ENCODE measurements around the gene OVAAL.
"Not testable (repeated sequence)": the region's sequence is repeated elsewhere in the genome, so short reads cannot be mapped to it uniquely, and the experiment has no call there.

OVAAL gene

GRCh38 chr1:180540697-180541594, 17.8 kb upstream of the OVAAL start:
- no peak for DNase-seq

- DNase-seq, result no peak
Observed at GRCh38 chr1:180542113-180542837, 16.5 kb upstream of the OVAAL start.

GRCh38 chr1:180542838-180543145, 16.0 kb upstream of the OVAAL start:
- DNase-seq, result no peak

GRCh38 chr1:180544050-180544449, 14.7 kb upstream of the OVAAL start:
- DNase-seq, result no peak

- no peak for DNase-seq
Observed at GRCh38 chr1:180545991-180546390, 12.8 kb upstream of the OVAAL start.

GRCh38 chr1:180548686-180549317, 10.0 kb upstream of the OVAAL start:
- DNase-seq, result peak; percentile 9

GRCh38 chr1:180549770-180550169, 9.0 kb upstream of the OVAAL start:
- DNase-seq, result not testable (repeated sequence)

- DNase-seq, result no peak
Observed at GRCh38 chr1:180550241-180550640, 8.5 kb upstream of the OVAAL start.

- no peak for DNase-seq
Observed at GRCh38 chr1:180551997-180552396, 6.8 kb upstream of the OVAAL start.

GRCh38 chr1:180553046-180553445, 5.7 kb upstream of the OVAAL start:
- DNase-seq, result not testable (repeated sequence)

- no peak for DNase-seq
Observed at GRCh38 chr1:180555411-180555810, 3.4 kb upstream of the OVAAL start.

GRCh38 chr1:180560200-180560867, 1.6 kb downstream of the OVAAL start:
- no peak for DNase-seq

- no peak for DNase-seq
Observed at GRCh38 chr1:180560868-180561600, 2.3 kb downstream of the OVAAL start.

- no peak for DNase-seq
Observed at GRCh38 chr1:180562640-180563025, 3.9 kb downstream of the OVAAL start.

- DNase-seq, result no peak
Observed at GRCh38 chr1:180563026-180563827, 4.5 kb downstream of the OVAAL start.

GRCh38 chr1:180565121-180565871, 6.5 kb downstream of the OVAAL start:
- no peak for DNase-seq

- no peak for DNase-seq
Observed at GRCh38 chr1:180566026-180566425, 7.3 kb downstream of the OVAAL start.

GRCh38 chr1:180566495-180566894, 7.7 kb downstream of the OVAAL start:
- no peak for DNase-seq

- no peak for DNase-seq
Observed at GRCh38 chr1:180567654-180568053, 8.9 kb downstream of the OVAAL start.

- no peak for DNase-seq
Observed at GRCh38 chr1:180568184-180568583, 9.4 kb downstream of the OVAAL start.

Measured in NCI-H2029 treated with DMSO at 0.1 percent for 48 hours (cell line).